Left ventricle myocardium inferior (tissue), 1 donor: Measurements from ENCODE around the gene SENP1. TPM values are rescaled to one million over a fixed set of nuclear protein-coding genes. Genes with fewer than 3 reads are reported as not detected.
A peak's percentile ranks its signal among the peaks of the same experiment; 100 is the strongest.

Source experiments
- DNase-seq: peaks from one replicate; pipeline ENCODE4 v3.0.0-alpha.2; 2020
- H3K27ac ChIP-seq: fragments of 200-600 bp; replicated peaks from 2 replicates; pipeline ENCODE4 v1.8.0; 2021
- H3K27me3 ChIP-seq: fragments of 200-600 bp; 2 replicates; pipeline ENCODE4 v1.8.0; 2021; ENCODE audit warnings: low read depth
- H3K36me3 ChIP-seq: fragments of 200-600 bp; 2 replicates; pipeline ENCODE4 v1.8.0; 2021
- H3K4me1 ChIP-seq: fragments of 200-600 bp; 2 replicates; pipeline ENCODE4 v1.8.0; 2021
- H3K4me3 ChIP-seq: fragments of 200-600 bp; 2 replicates; pipeline ENCODE4 v1.8.0; 2021; ENCODE audit warnings: mild to moderate bottlenecking, moderate library complexity
- H3K9me3 ChIP-seq: fragments of 200-600 bp; replicated peaks from 2 replicates; pipeline ENCODE4 v1.8.0; 2021
- CTCF ChIP-seq: fragments of 200-600 bp; IDR thresholded peaks from 2 replicates; pipeline ENCODE4 v1.8.0; 2021; ENCODE audit warnings: antibody characterized with exemption, mild to moderate bottlenecking, borderline replicate concordance
- intact Hi-C: fragments of 100-400 bp; cut with micrococcal nuclease; formaldehyde crosslinking; loops from one replicate; pipeline ENCODE4 v1.11.0; 2022
- total RNA-seq: library from RNA; stranded (reverse); fragmentation: NEBNext Ultra II Directional; extraction: Animal tissue kit (Norgen Biotek cat#: 25700); gene quantifications from one replicate; pipeline ENCODE4 v1.2.1, GENCODE V29; 2021
- donor health status: DM: no; HTN: yes; CAD: no; lungs with severe emphysema.

SENP1 gene
- total RNA-seq, 1 donor from 2014 or later, result 5.3 TPM

GRCh38 chr12:48110691-48111311 lies 4.9 kb upstream of the SENP1 start:
- no peak for DNase-seq
- H3K36me3 ChIP-seq, result no peaks in the 10 kb centered on the region
- no peaks in the 10 kb centered on the region for H3K27me3 ChIP-seq
- H3K27ac ChIP-seq, result no peak overlapping the region
- peaks cover 12% of the 10 kb centered on the region for H3K4me1 ChIP-seq
- H3K9me3 ChIP-seq, result no peaks in the 10 kb centered on the region
- H3K4me3 ChIP-seq, result no peak overlapping the region
- intact Hi-C loops, result no loop called here
- TF ChIP-seq CTCF, result no peak

GRCh38 chr12:48109424-48109823 lies 3.5 kb upstream of the SENP1 start:
- H3K27ac ChIP-seq, result no peak overlapping the region
- TF ChIP-seq CTCF, result no peak
- peaks cover 25% of the 10 kb centered on the region for H3K4me1 ChIP-seq
- no peaks in the 10 kb centered on the region for H3K27me3 ChIP-seq
- intact Hi-C loops, result no loop called here
- no peaks in the 10 kb centered on the region for H3K9me3 ChIP-seq
- DNase-seq, result no peak
- H3K36me3 ChIP-seq, result no peaks in the 10 kb centered on the region
- no peak overlapping the region for H3K4me3 ChIP-seq

GRCh38 chr12:48106681-48107613 lies 1.1 kb upstream of the SENP1 start:
- no peak for DNase-seq
- Histone ChIP-seq H3K4me3 (peak overlapping the region; percentile 94), H3K27ac (peak overlapping the region; percentile 96), H3K9me3 (no peaks in the 10 kb centered on the region), H3K27me3 (no peaks in the 10 kb centered on the region), H3K4me1 (peaks cover 33% of the 10 kb centered on the region), H3K36me3 (no peaks in the 10 kb centered on the region)
- intact Hi-C loops, result no loop called here
- TF ChIP-seq CTCF, result no peak

- Histone ChIP-seq H3K27ac (peak overlapping the region; percentile 96), H3K36me3 (no peaks in the 10 kb centered on the region), H3K4me3 (peak overlapping the region; percentile 94), H3K9me3 (no peaks in the 10 kb centered on the region), H3K4me1 (peaks cover 33% of the 10 kb centered on the region), H3K27me3 (no peaks in the 10 kb centered on the region)
- DNase-seq, result no peak
- intact Hi-C loops, result no loop called here
- no peak for TF ChIP-seq CTCF
Measured at GRCh38 chr12:48105321-48105866, 485 bp downstream of the SENP1 start.

GRCh38 chr12:48104531-48104930 lies 1.3 kb downstream of the SENP1 start:
- H3K4me1 ChIP-seq, result peaks cover 33% of the 10 kb centered on the region
- no peak for TF ChIP-seq CTCF

More at GRCh38 chr12:48104531-48104930, 1.3 kb downstream of the SENP1 start:
- Histone ChIP-seq H3K9me3 (no peaks in the 10 kb centered on the region), H3K27ac (peak overlapping the region; percentile 96), H3K36me3 (no peaks in the 10 kb centered on the region), H3K27me3 (no peaks in the 10 kb centered on the region), H3K4me3 (peak overlapping the region; percentile 94)
- intact Hi-C loops, result no loop called here
- no peak for DNase-seq
